Measurements from ENCODE around the gene MIEF2. TPM values are rescaled to one million over a fixed set of nuclear protein-coding genes. Genes with fewer than 3 reads are reported as not detected.

MIEF2 gene, protein sequence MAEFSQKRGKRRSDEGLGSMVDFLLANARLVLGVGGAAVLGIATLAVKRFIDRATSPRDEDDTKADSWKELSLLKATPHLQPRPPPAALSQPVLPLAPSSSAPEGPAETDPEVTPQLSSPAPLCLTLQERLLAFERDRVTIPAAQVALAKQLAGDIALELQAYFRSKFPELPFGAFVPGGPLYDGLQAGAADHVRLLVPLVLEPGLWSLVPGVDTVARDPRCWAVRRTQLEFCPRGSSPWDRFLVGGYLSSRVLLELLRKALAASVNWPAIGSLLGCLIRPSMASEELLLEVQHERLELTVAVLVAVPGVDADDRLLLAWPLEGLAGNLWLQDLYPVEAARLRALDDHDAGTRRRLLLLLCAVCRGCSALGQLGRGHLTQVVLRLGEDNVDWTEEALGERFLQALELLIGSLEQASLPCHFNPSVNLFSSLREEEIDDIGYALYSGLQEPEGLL
- polyA plus RNA-seq (2012; ENCODE audit: insufficient read length, low read depth): 18.5 TPM

DNA sequence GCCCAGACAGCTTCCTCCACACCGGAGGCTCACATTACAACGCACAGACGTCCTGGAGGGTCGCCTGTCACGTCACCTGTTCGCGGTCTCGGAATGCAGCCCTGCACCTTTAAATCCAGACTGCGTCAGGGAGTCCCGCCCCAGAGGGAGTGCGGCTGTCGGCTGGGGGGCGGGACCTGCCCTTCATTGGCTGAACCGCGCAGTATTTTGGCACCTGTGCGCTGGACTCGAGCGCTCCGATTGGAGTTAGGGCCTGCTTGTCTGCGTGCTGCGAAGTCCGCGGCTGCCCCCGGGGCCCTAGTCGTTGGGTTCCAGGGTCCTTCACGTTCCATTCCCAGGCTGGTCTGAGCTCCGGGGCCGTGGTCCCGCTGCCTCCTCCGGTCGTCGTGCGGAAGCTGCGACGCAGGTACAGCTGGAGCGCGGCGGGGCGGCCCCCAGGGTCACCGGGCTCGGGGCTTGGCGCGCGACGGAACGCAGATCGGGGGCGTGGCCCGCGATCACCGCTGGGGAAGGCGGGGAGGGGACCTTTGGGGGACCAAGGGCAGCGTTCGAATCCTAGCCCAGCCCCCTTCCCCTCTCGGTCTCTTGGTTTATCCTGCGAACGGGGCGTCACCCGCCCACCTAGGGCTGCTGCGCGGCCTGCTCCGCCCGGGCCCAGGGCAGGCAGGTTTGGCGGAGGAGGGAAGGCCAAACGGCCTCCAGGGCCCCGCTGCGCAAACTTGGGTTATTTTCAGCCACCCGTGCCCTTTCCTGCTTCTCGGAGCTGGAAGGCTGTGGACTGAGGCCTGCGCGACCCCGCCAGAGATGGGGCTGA is at the start of gene MIEF2:
Gene MIEF2 (plus strand): TSS at position 331 of the 814 bp plus-strand sequence. CDS start 2,059 bp downstream, outside the sequence.
- TF ChIP-seq FOXP2 (optimal IDR thresholded peaks at IDR 0.05; ENCODE audit: borderline replicate concordance, extremely low read depth, extremely low read length, insufficient read depth) (peak; percentile 21), TAF1 (IDR thresholded peaks at IDR 0.05; ENCODE audit: borderline replicate concordance, insufficient read depth, low read length) (no peak), POLR2AphosphoS5 (IDR thresholded peaks at IDR 0.05; ENCODE audit: low read depth, low read length) (no peak), SIN3A (IDR thresholded peaks at IDR 0.05; ENCODE audit: borderline replicate concordance, insufficient read depth, low read length) (peak; percentile 22; the same call in 1 of the 2 replicates), REST (IDR thresholded peaks at IDR 0.05; ENCODE audit: insufficient read depth in 1 of 2, low read depth in 2 of 2, low read length in 2 of 2) (no peak)

DNA sequence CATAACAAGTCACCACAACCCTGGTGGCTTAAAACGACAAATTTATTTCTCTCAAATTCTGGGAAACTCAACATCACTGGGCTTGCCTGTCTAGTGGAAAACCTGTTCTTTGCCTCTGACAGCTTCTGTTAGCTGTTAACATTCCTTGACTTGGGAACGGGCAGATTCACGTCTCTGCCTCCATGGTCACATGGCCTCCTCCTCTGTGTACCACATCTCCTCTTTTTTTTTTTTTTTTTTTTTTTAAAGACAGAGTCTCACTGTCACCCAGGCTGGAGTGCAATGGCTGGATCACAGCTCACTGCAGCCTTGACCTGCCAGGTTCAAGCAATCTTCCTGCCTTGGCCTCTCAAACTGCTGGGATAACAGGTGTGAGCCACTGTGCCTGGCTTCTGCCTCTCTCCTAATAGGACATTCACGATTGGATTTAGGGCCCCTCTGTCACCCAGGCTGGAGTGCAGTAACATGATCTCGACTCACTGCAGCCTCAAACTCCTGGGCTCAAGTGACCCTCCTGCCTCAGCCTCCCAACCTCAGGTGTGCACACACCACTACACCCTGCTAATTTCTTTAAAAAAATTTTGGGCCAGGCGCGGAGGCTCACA is 46.7 kb upstream of the MIEF2 start:
- no peak for TF ChIP-seq REST (IDR thresholded peaks at IDR 0.05; ENCODE audit: insufficient read depth in 1 of 2, low read depth in 2 of 2, low read length in 2 of 2)
- no peak for TF ChIP-seq POLR2AphosphoS5 (IDR thresholded peaks at IDR 0.05; ENCODE audit: low read depth, low read length)
- no peak for TF ChIP-seq SIN3A (IDR thresholded peaks at IDR 0.05; ENCODE audit: borderline replicate concordance, insufficient read depth, low read length)
- TF ChIP-seq FOXP2 (optimal IDR thresholded peaks at IDR 0.05; ENCODE audit: borderline replicate concordance, extremely low read depth, extremely low read length, insufficient read depth): no peak
- no peak for TF ChIP-seq TAF1 (IDR thresholded peaks at IDR 0.05; ENCODE audit: borderline replicate concordance, insufficient read depth, low read length)

GRCh38 chr17:18217412-18218015 is 42.9 kb upstream of the MIEF2 start:
- no peak for TF ChIP-seq POLR2AphosphoS5 (IDR thresholded peaks at IDR 0.05; ENCODE audit: low read depth, low read length)
- TF ChIP-seq SIN3A (IDR thresholded peaks at IDR 0.05; ENCODE audit: borderline replicate concordance, insufficient read depth, low read length): no peak
- no peak for TF ChIP-seq FOXP2 (optimal IDR thresholded peaks at IDR 0.05; ENCODE audit: borderline replicate concordance, extremely low read depth, extremely low read length, insufficient read depth)
- no peak for TF ChIP-seq REST (IDR thresholded peaks at IDR 0.05; ENCODE audit: insufficient read depth in 1 of 2, low read depth in 2 of 2, low read length in 2 of 2)
- TF ChIP-seq TAF1 (IDR thresholded peaks at IDR 0.05; ENCODE audit: borderline replicate concordance, insufficient read depth, low read length): no peak

DNA sequence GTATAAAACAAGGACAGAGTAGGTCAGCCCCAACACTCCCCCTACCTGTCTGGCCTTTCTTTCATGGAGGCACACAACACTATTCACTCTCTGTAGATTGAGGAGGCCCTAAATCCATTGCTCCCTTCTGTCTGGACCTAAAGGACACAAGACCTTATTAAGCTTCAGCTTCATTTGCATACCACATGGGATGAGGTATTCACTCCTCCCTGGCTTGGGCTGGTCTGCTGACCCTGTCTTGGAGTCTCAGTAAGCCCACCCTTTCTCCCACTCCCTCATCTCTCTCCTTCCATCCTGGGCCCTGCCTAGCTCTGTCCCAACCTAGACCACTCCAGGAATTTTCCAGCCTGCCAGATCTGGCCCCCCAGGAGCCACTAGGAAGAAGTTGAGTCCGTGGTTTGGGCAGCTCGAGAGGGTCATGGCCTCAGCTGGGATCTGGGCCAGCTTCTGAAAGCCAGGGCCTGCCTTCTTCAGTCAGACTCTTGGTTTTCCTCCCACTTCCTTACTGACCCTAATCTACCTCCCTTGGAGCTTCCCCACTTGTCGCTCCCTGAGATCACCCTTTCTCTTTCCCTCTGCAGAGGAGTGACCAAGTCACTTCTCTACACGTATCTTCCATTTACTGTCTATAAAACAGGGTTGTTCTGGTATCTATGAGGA is 41.6 kb upstream of the MIEF2 start:
- TF ChIP-seq POLR2AphosphoS5 (IDR thresholded peaks at IDR 0.05; ENCODE audit: low read depth, low read length) (no peak), FOXP2 (optimal IDR thresholded peaks at IDR 0.05; ENCODE audit: borderline replicate concordance, extremely low read depth, extremely low read length, insufficient read depth) (no peak)
